Cardiac muscle cell (in vitro differentiated cells and primary cell): ENCODE data around the gene TMEM126A. TPM values are rescaled to one million over a fixed set of nuclear protein-coding genes. Genes with fewer than 3 reads are reported as not detected.
"Not testable (repeated sequence)": the region's sequence is repeated elsewhere in the genome, so short reads cannot be mapped to it uniquely, and the experiment has no call there.

Experiments
- DNase-seq, 2 donors: peaks; one replicate each; pipeline versions ENCODE4 v3.0.0 to v3.0.0-alpha.2; 2010 to 2017; ENCODE audit warnings: low read depth in 1 of 2, low spot score in 1 of 2
- H3K27ac ChIP-seq: fragments of 200-600 bp; sonication (generic); 2 replicates; pipeline ENCODE4 v1.5.1; 2016
- H3K27me3 ChIP-seq: fragments of 200-600 bp; sonication (generic); 2 replicates; pipeline ENCODE4 v1.6.0; 2016; ENCODE audit warnings: control low read depth
- H3K36me3 ChIP-seq: fragments of 200-600 bp; sonication (generic); 2 replicates; pipeline ENCODE4 v1.5.1; 2016; ENCODE audit warnings: control low read depth
- H3K4me1 ChIP-seq: fragments of 200-600 bp; sonication (generic); 2 replicates; pipeline ENCODE4 v1.8.1; 2017; ENCODE audit warnings: low read depth, mild to moderate bottlenecking, mixed run types
- H3K4me3 ChIP-seq: fragments of 200-600 bp; sonication (generic); 2 replicates; pipeline ENCODE4 v1.5.1; 2016; ENCODE audit warnings: mild to moderate bottlenecking
- H3K9me3 ChIP-seq: fragments of 200-600 bp; sonication (generic); 2 replicates; pipeline ENCODE4 v1.5.1; 2017; ENCODE audit warnings: low read depth, mild to moderate bottlenecking, control low read depth
- polyA plus RNA-seq: library from polyadenylated mRNA; unstranded; fragments of >200 nt; fragmentation: Nextera tagmentation; extraction: Ambion mirVana; gene quantifications from 2 replicates; pipeline ENCODE4 v1.2.1, GENCODE V29; 2016
- total RNA-seq: library from RNA; depleted of rRNA; stranded (reverse); fragments of >200 nt; gene quantifications from 2 replicates; pipeline ENCODE4 v1.2.3, GENCODE V29; 2016
- TF ChIP-seq, protein P1 (sequence below): IDR thresholded peaks from 2 replicates; pipeline ENCODE4 v1.5.1; 2012; ENCODE audit warnings: low read depth, mild to moderate bottlenecking, low read length

The TMEM126A gene
- total RNA-seq = 12.9 and 13.1 TPM in 2 replicates
- polyA plus RNA-seq = 39.9 and 42.9 TPM in 2 replicates

GRCh38 chr11:85647604-85648299 lies at the start of gene TMEM126A:
TSS of gene TMEM126A (plus strand) at chr11:85647967. CDS start at chr11:85650256, 2,289 bp downstream.
- no peaks in the 10 kb centered on the region for H3K27me3 ChIP-seq
- H3K4me3 ChIP-seq = peak within 1 kb of the TSS; percentile 52
- H3K4me1 ChIP-seq = peaks cover 12% of the 10 kb centered on the region
- DNase-seq = peak; percentile 89 to 94
- peak within 1 kb of the TSS; percentile 92 for H3K27ac ChIP-seq
- H3K36me3 ChIP-seq = no peaks in the 10 kb centered on the region
- no peaks in the 10 kb centered on the region for H3K9me3 ChIP-seq
- TF ChIP-seq, protein P1, sequence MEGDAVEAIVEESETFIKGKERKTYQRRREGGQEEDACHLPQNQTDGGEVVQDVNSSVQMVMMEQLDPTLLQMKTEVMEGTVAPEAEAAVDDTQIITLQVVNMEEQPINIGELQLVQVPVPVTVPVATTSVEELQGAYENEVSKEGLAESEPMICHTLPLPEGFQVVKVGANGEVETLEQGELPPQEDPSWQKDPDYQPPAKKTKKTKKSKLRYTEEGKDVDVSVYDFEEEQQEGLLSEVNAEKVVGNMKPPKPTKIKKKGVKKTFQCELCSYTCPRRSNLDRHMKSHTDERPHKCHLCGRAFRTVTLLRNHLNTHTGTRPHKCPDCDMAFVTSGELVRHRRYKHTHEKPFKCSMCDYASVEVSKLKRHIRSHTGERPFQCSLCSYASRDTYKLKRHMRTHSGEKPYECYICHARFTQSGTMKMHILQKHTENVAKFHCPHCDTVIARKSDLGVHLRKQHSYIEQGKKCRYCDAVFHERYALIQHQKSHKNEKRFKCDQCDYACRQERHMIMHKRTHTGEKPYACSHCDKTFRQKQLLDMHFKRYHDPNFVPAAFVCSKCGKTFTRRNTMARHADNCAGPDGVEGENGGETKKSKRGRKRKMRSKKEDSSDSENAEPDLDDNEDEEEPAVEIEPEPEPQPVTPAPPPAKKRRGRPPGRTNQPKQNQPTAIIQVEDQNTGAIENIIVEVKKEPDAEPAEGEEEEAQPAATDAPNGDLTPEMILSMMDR = no peak

- Histone ChIP-seq H3K27ac (no peak overlapping the region), H3K9me3 (no peaks in the 10 kb centered on the region), H3K27me3 (no peaks in the 10 kb centered on the region), H3K4me3 (no peak overlapping the region), H3K4me1 (no peaks in the 10 kb centered on the region), H3K36me3 (no peaks in the 10 kb centered on the region)
- DNase-seq = no peak
- TF ChIP-seq, protein P1 = no peak
Measured at GRCh38 chr11:85599083-85599482, 48.7 kb upstream of the TMEM126A start.

DNA sequence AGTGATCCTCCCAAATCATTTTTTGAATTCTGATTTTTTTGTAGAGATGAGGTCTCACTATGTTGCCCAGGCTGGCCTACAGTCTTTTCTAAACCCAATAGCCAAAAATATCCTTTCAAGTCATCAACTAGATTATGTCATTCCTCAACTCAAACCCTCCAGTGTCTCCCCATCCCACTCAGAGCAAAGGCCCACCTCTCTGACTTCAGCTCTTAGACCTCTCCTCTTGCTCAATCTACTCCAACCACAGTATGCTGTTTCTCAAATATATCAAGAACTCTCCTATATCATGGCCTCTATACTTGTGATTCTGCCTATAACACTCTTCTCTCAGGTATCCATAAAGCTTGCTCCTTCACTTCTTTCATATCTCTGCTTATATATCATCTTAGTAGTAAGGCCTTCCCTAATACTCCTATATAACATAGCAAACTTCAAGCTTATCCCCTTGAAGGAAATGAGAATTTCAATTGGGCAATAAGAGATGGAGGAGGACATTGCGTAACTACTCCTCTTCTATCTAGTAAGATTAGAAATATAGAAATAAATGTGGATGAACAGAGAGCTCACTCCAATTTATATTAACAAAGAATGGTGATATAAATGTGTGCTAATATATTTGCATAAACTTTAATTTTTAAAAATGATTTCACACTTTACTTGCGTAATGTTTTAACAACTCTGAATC lies 45.1 kb upstream of the TMEM126A start:
- Histone ChIP-seq H3K4me1 (no peaks in the 10 kb centered on the region), H3K9me3 (no peaks in the 10 kb centered on the region), H3K4me3 (no peak overlapping the region), H3K27ac (no peak overlapping the region), H3K27me3 (no peaks in the 10 kb centered on the region), H3K36me3 (no peaks in the 10 kb centered on the region)
- TF ChIP-seq, protein P1 = no peak
- peak in 1 of 2 donors; percentile 47 for DNase-seq

- Histone ChIP-seq H3K27me3 (no peaks in the 10 kb centered on the region), H3K27ac (no peak overlapping the region), H3K4me1 (no peaks in the 10 kb centered on the region), H3K4me3 (no peak overlapping the region), H3K9me3 (no peaks in the 10 kb centered on the region), H3K36me3 (no peaks in the 10 kb centered on the region)
- TF ChIP-seq, protein P1 = no peak
- no peak for DNase-seq
Measured at GRCh38 chr11:85603220-85603619, 44.5 kb upstream of the TMEM126A start.

GRCh38 chr11:85606237-85606636 lies 41.5 kb upstream of the TMEM126A start:
- not testable (repeated sequence) for DNase-seq, H3K4me1 ChIP-seq, H3K27me3 ChIP-seq, H3K36me3 ChIP-seq, H3K27ac ChIP-seq, H3K9me3 ChIP-seq, H3K4me3 ChIP-seq

DNA sequence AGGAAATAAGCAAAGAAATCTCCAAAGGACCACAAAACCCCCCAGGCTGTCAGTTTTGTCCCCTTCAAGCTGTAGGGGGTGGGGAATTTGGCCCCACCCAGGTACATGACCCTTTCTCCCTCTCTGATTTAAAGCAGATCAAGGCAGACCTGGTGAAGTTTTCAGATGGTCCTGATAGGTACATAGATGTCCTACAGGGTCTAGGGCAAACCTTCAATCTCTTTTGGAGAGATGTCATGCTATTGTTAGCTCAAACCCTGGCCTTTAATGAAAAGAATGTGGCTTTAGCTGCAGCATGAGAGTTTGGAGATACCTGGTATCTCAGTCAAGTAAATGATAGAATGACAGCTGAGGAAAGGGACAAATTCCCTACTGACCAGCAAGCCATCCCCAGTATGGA lies 39.1 kb upstream of the TMEM126A start:
- DNase-seq, H3K4me1 ChIP-seq, H3K4me3 ChIP-seq, H3K36me3 ChIP-seq, H3K27ac ChIP-seq, H3K27me3 ChIP-seq, H3K9me3 ChIP-seq: not testable (repeated sequence)

DNA sequence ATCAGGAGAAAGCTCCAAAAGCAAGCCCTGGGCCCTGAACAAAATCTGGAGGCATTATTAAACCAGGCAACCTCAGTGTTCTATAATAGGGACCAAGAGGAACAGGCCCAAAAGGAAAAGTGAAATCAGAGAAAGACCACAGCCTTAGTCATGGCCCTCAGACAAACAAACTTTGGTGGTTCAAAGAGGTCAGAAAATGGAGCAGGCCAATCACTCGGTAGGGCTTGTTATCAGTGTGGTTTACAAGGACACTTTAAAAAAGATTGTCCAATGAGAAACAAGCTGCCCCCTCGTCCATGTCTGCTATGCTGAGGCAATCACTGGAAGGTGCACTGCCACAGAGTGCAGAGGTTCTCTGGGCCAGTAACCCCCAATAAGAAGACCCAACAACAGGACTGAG lies 38.5 kb upstream of the TMEM126A start:
- H3K9me3 ChIP-seq, H3K4me3 ChIP-seq, H3K36me3 ChIP-seq, H3K27ac ChIP-seq, H3K4me1 ChIP-seq, DNase-seq, H3K27me3 ChIP-seq: not testable (repeated sequence)

GRCh38 chr11:85611643-85612042 lies 36.1 kb upstream of the TMEM126A start:
- not testable (repeated sequence) for H3K4me1 ChIP-seq, DNase-seq, H3K27me3 ChIP-seq, H3K36me3 ChIP-seq, H3K4me3 ChIP-seq, H3K27ac ChIP-seq, H3K9me3 ChIP-seq
